ENCODE data around the gene HSP90AA1.

DNA sequence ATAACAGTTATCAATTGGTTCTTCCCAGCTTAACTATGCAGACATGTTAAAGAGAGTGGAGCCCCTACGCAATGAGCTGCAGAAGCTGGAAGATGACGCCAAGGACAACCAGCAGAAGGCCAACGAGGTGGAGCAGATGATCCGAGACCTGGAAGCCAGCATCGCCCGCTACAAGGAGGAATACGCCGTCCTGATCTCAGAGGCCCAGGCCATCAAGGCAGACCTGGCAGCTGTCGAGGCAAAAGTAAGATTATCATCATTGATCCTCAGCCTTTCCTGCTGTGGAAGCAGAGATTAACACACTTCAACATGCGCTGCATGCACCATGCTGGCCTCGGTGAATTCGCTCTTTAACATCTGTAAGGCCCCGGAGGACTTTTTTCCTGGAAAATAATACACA, 53.6 kb downstream of the HSP90AA1 start:
- no peak for TF ChIP-seq POLR2A (IDR thresholded peaks at IDR 0.05)
- TF ChIP-seq, protein P1, sequence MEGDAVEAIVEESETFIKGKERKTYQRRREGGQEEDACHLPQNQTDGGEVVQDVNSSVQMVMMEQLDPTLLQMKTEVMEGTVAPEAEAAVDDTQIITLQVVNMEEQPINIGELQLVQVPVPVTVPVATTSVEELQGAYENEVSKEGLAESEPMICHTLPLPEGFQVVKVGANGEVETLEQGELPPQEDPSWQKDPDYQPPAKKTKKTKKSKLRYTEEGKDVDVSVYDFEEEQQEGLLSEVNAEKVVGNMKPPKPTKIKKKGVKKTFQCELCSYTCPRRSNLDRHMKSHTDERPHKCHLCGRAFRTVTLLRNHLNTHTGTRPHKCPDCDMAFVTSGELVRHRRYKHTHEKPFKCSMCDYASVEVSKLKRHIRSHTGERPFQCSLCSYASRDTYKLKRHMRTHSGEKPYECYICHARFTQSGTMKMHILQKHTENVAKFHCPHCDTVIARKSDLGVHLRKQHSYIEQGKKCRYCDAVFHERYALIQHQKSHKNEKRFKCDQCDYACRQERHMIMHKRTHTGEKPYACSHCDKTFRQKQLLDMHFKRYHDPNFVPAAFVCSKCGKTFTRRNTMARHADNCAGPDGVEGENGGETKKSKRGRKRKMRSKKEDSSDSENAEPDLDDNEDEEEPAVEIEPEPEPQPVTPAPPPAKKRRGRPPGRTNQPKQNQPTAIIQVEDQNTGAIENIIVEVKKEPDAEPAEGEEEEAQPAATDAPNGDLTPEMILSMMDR (IDR thresholded peaks at IDR 0.05) = no peak

Measured in uterus (tissue), 2 donors.